Ovary (tissue), 3 donors: ENCODE measurements around the gene ARHGAP1.

Source experiments
- EP300 ChIP-seq: sonication (generic); formaldehyde crosslinking; IDR thresholded peaks from one replicate; pipeline ENCODE4 v1.6.1; 2017; ENCODE audit warnings: antibody characterized with exemption
- TF ChIP-seq, protein P1 (sequence below), 3 donors: fragments of 450-650 bp in 2 of 3; fragments of 200-600 bp in 1 of 3; IDR thresholded peaks; one replicate each; pipeline versions ENCODE4 v1.5.1 to v1.8.0; 2016 to 2022; ENCODE audit warnings: antibody characterized with exemption in 3 of 3, mild to moderate bottlenecking in 1 of 3
- donor health status: DM: no; HTN: no; CAD: no.

DNA sequence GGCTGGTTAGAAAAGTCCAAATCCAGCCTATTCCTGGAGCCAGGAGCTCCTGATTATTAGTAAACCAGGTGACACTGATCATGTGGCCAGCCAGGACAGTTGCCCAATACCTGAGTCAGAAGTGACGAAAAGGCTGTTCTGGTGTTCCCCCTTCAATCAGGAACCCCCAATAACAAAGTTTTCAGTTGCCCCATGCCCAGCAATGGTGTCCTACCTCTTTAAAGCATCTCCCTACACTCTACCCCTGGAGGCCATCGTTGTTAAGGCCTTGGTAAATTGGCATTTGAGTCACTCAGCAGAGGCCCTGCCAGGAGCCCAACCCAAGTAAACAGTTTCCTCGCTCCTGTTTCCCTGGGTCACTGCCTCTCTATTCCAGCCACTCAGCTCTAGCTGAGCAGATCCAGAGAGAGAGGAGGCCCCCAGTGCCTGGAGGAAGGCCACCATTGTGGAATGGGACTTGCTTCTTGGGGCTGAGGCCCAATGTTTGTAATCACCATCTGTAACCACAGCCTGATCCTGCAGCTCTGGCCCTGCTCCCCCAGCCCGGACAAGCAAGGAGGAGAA, 25.0 kb downstream of the ARHGAP1 start:
- TF ChIP-seq, protein P1, sequence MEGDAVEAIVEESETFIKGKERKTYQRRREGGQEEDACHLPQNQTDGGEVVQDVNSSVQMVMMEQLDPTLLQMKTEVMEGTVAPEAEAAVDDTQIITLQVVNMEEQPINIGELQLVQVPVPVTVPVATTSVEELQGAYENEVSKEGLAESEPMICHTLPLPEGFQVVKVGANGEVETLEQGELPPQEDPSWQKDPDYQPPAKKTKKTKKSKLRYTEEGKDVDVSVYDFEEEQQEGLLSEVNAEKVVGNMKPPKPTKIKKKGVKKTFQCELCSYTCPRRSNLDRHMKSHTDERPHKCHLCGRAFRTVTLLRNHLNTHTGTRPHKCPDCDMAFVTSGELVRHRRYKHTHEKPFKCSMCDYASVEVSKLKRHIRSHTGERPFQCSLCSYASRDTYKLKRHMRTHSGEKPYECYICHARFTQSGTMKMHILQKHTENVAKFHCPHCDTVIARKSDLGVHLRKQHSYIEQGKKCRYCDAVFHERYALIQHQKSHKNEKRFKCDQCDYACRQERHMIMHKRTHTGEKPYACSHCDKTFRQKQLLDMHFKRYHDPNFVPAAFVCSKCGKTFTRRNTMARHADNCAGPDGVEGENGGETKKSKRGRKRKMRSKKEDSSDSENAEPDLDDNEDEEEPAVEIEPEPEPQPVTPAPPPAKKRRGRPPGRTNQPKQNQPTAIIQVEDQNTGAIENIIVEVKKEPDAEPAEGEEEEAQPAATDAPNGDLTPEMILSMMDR (IDR thresholded peaks at IDR 0.05), result no peak
- no peak for TF ChIP-seq EP300
